ENCODE data around the gene ELMO1.

Gene ELMO1

GRCh38 chr7:36900988-36901710, 547.5 kb downstream of the ELMO1 start:
- no peak for DNase-seq (ENCODE audit: low read depth)
- TF ChIP-seq, protein P1, sequence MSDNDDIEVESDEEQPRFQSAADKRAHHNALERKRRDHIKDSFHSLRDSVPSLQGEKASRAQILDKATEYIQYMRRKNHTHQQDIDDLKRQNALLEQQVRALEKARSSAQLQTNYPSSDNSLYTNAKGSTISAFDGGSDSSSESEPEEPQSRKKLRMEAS (IDR thresholded peaks at IDR 0.05; ENCODE audit: low read depth, low read length): no peak
- TF ChIP-seq, protein P2, sequence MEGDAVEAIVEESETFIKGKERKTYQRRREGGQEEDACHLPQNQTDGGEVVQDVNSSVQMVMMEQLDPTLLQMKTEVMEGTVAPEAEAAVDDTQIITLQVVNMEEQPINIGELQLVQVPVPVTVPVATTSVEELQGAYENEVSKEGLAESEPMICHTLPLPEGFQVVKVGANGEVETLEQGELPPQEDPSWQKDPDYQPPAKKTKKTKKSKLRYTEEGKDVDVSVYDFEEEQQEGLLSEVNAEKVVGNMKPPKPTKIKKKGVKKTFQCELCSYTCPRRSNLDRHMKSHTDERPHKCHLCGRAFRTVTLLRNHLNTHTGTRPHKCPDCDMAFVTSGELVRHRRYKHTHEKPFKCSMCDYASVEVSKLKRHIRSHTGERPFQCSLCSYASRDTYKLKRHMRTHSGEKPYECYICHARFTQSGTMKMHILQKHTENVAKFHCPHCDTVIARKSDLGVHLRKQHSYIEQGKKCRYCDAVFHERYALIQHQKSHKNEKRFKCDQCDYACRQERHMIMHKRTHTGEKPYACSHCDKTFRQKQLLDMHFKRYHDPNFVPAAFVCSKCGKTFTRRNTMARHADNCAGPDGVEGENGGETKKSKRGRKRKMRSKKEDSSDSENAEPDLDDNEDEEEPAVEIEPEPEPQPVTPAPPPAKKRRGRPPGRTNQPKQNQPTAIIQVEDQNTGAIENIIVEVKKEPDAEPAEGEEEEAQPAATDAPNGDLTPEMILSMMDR (IDR thresholded peaks at IDR 0.05; ENCODE audit: low read depth, low read length): no peak
- no peak for TF ChIP-seq MYC (IDR thresholded peaks at IDR 0.05; ENCODE audit: low read depth, low read length)
- no peak for TF ChIP-seq POLR2A (IDR thresholded peaks at IDR 0.05; ENCODE audit: extremely low read depth, insufficient read length)
- H3K4me3 ChIP-seq (ENCODE audit: low read depth, low read length): no peak overlapping the region

GRCh38 chr7:36898186-36898585, 550.5 kb downstream of the ELMO1 start:
- DNase-seq (ENCODE audit: low read depth): no peak
- no peak overlapping the region for H3K4me3 ChIP-seq (ENCODE audit: low read depth, low read length)
- no peak for TF ChIP-seq MYC (IDR thresholded peaks at IDR 0.05; ENCODE audit: low read depth, low read length)

- TF ChIP-seq, protein P2 (IDR thresholded peaks at IDR 0.05; ENCODE audit: low read depth, low read length): no peak
- TF ChIP-seq, protein P1 (IDR thresholded peaks at IDR 0.05; ENCODE audit: low read depth, low read length): no peak
- TF ChIP-seq MYC (IDR thresholded peaks at IDR 0.05; ENCODE audit: low read depth, low read length) (no peak), POLR2A (IDR thresholded peaks at IDR 0.05; ENCODE audit: extremely low read depth, insufficient read length) (no peak)
- DNase-seq (ENCODE audit: low read depth): no peak
- no peak overlapping the region for H3K4me3 ChIP-seq (ENCODE audit: low read depth, low read length)
Observed at GRCh38 chr7:36896956-36897590, 551.6 kb downstream of the ELMO1 start.

DNA sequence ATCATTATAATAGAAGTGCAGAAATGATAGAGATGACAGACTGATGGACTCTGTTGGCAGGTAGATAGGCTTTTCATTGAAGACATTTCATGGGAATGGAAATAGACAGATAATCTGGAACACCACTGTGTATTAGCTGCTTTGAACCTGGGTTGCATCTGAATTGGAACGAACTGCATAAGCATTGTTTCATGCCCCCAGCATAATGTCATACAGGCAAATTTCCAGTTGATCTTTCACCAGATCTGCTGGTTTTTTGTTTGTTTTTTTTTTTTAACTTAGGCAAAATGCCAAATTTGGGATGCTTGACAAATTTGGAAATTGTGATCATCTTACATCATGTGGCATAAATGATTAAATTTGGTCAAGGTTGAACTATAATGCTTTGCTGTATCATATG, 552.2 kb downstream of the ELMO1 start:
- TF ChIP-seq, protein P2 (IDR thresholded peaks at IDR 0.05; ENCODE audit: low read depth, low read length): no peak
- TF ChIP-seq POLR2A (IDR thresholded peaks at IDR 0.05; ENCODE audit: extremely low read depth, insufficient read length) (no peak), MYC (IDR thresholded peaks at IDR 0.05; ENCODE audit: low read depth, low read length) (no peak)
- TF ChIP-seq, protein P1 (IDR thresholded peaks at IDR 0.05; ENCODE audit: low read depth, low read length): no peak
- no peak overlapping the region for H3K4me3 ChIP-seq (ENCODE audit: low read depth, low read length)
- no peak for DNase-seq (ENCODE audit: low read depth)

DNA sequence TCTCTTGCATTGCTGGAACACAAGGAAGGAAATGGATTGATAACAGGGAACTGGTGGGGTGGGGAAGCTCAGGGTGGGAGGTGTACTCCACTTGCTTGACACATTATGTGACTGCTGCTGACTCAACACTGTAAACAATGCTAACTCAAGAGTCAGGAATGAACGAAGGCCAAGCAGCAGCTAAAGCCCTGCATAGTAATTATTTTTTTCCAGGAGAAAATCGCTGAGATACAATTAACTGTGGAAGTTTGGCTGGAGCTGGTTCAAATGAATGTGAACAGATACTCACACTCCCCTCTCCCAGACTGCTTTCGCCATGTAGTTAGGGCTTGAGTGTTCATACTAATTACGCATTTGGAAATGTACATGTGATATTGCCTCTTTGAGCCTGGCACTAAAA, 553.5 kb downstream of the ELMO1 start:
- TF ChIP-seq, protein P2 (IDR thresholded peaks at IDR 0.05; ENCODE audit: low read depth, low read length): no peak
- no peak for TF ChIP-seq POLR2A (IDR thresholded peaks at IDR 0.05; ENCODE audit: extremely low read depth, insufficient read length)
- TF ChIP-seq, protein P1 (IDR thresholded peaks at IDR 0.05; ENCODE audit: low read depth, low read length): no peak
- TF ChIP-seq MYC (IDR thresholded peaks at IDR 0.05; ENCODE audit: low read depth, low read length): no peak
- DNase-seq (ENCODE audit: low read depth): no peak
- no peak overlapping the region for H3K4me3 ChIP-seq (ENCODE audit: low read depth, low read length)

DNA sequence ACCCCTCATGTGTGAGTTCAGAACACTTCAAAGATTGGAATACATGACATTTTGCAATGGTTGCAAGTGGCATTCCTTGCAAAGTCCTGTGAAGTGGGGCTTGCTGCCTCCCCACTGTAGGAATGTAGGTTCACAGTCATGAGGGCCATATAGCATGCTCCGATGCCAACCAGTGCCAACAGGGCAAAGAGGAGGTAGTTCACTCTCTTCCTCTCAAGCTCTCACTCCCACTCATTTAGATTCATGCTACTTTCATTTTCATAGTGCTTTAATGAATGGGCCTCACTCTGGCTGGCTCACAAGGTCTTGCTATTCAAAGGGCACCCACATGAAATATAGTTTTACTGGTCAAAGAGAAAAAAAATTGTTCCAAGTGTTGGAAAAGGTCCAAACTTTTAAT, 554.5 kb downstream of the ELMO1 start:
- no peak overlapping the region for H3K4me3 ChIP-seq (ENCODE audit: low read depth, low read length)

More for the DNA sequence above, 554.5 kb downstream of the ELMO1 start:
- DNase-seq (ENCODE audit: low read depth): no peak
- TF ChIP-seq, protein P2 (IDR thresholded peaks at IDR 0.05; ENCODE audit: low read depth, low read length): no peak
- TF ChIP-seq MYC (IDR thresholded peaks at IDR 0.05; ENCODE audit: low read depth, low read length) (no peak), POLR2A (IDR thresholded peaks at IDR 0.05; ENCODE audit: extremely low read depth, insufficient read length) (no peak)
- TF ChIP-seq, protein P1 (IDR thresholded peaks at IDR 0.05; ENCODE audit: low read depth, low read length): no peak

Measured in NB4 (cell line).